H9 (cell line): ENCODE results near the gene PRCC. TPM values are rescaled to one million over a fixed set of nuclear protein-coding genes. Genes with fewer than 3 reads are reported as not detected.

Experiments
- DNase-seq: peaks from one replicate; pipeline ENCODE4 v3.0.0-alpha.2; 2017
- H2AFZ ChIP-seq: one replicate; pipeline ENCODE4 v1.6.1; 2013; ENCODE audit warnings: mild to moderate bottlenecking, low read length, control low read depth, moderate library complexity
- H2AK5ac ChIP-seq: 2 replicates; pipeline ENCODE4 v1.6.1; 2013; ENCODE audit warnings: low read length, control low read depth, mixed read lengths; ENCODE audit not compliant: insufficient read length
- H2BK120ac ChIP-seq: one replicate; pipeline ENCODE4 v1.6.1; 2013; ENCODE audit warnings: low read depth, mild to moderate bottlenecking, low read length, control low read depth, inconsistent platforms; ENCODE audit not compliant: poor library complexity, severe bottlenecking
- H2BK12ac ChIP-seq: 2 replicates; pipeline ENCODE4 v1.6.1; 2013; ENCODE audit warnings: low read length, control low read depth, mixed read lengths, low read depth; ENCODE audit not compliant: insufficient read length
- H2BK15ac ChIP-seq: 2 replicates; pipeline ENCODE4 v1.6.1; 2013; ENCODE audit warnings: low read depth, low read length, control low read depth
- H2BK20ac ChIP-seq: one replicate; pipeline ENCODE4 v1.6.1; 2013; ENCODE audit warnings: low read depth, mild to moderate bottlenecking, low read length, control low read depth, inconsistent platforms; ENCODE audit not compliant: poor library complexity, severe bottlenecking
- H2BK5ac ChIP-seq: 2 replicates; pipeline ENCODE4 v1.6.1; 2013; ENCODE audit warnings: low read length, control low read depth, mixed read lengths; ENCODE audit not compliant: insufficient read length
- H3K14ac ChIP-seq: 2 replicates; pipeline ENCODE4 v1.6.1; 2013; ENCODE audit warnings: low read length, control low read depth; ENCODE audit not compliant: insufficient read depth
- H3K18ac ChIP-seq: 2 replicates; pipeline ENCODE4 v1.6.1; 2013; ENCODE audit warnings: low read depth, mild to moderate bottlenecking, mixed read lengths, low read length, control low read depth; ENCODE audit not compliant: insufficient read length
- H3K23ac ChIP-seq: 2 replicates; pipeline ENCODE4 v1.6.1; 2013; ENCODE audit warnings: low read length, control low read depth, mixed read lengths, low read depth; ENCODE audit not compliant: insufficient read length
- H3K23me2 ChIP-seq: 2 replicates; pipeline ENCODE4 v1.6.1; 2013; ENCODE audit warnings: low read depth, mild to moderate bottlenecking, mixed read lengths, low read length, control low read depth; ENCODE audit not compliant: insufficient read length, poor library complexity, severe bottlenecking
- H3K27ac ChIP-seq: 2 replicates; pipeline ENCODE4 v1.5.1; 2013; ENCODE audit warnings: low read length, control low read depth, mixed read lengths, low read depth; ENCODE audit not compliant: insufficient read length
- H3K27me3 ChIP-seq: 2 replicates; pipeline ENCODE4 v1.6.1; 2013; ENCODE audit warnings: low read length, control low read depth, inconsistent platforms; ENCODE audit not compliant: insufficient read depth
- H3K4ac ChIP-seq: 2 replicates; pipeline ENCODE4 v1.6.1; 2013; ENCODE audit warnings: low read depth, mild to moderate bottlenecking, control low read depth, inconsistent platforms, low read length, moderate library complexity
- H3K4me1 ChIP-seq: 2 replicates; pipeline ENCODE4 v1.6.1; 2013; ENCODE audit warnings: low read length, control low read depth, inconsistent platforms; ENCODE audit not compliant: insufficient read depth
- H3K4me2 ChIP-seq: 2 replicates; pipeline ENCODE4 v1.6.1; 2013; ENCODE audit warnings: low read length, control low read depth, mixed read lengths; ENCODE audit not compliant: insufficient read length, insufficient read depth
- H3K56ac ChIP-seq: 2 replicates; pipeline ENCODE4 v1.6.1; 2013; ENCODE audit warnings: low read depth, mild to moderate bottlenecking, mixed read lengths, low read length, control low read depth; ENCODE audit not compliant: insufficient read length
- H3K79me1 ChIP-seq: 2 replicates; pipeline ENCODE4 v1.6.1; 2013; ENCODE audit warnings: low read depth, mild to moderate bottlenecking, moderate library complexity, low read length, control low read depth, inconsistent platforms; ENCODE audit not compliant: insufficient read depth, poor library complexity, severe bottlenecking
- H3K79me2 ChIP-seq: 2 replicates; pipeline ENCODE4 v1.6.1; 2013; ENCODE audit warnings: low read length, control low read depth, inconsistent platforms; ENCODE audit not compliant: insufficient read depth
- H3K9ac ChIP-seq: 2 replicates; pipeline ENCODE4 v1.6.1; 2013; ENCODE audit warnings: low read length, control low read depth, mixed read lengths; ENCODE audit not compliant: insufficient read length; ENCODE audit errors: extremely low read depth
- H3K9me3 ChIP-seq: one replicate; pipeline ENCODE4 v1.6.1; 2013; ENCODE audit warnings: low read depth, low read length, inconsistent platforms; ENCODE audit not compliant: control insufficient read depth
- H3T11ph ChIP-seq: one replicate; pipeline ENCODE4 v1.6.1; 2013; ENCODE audit warnings: mild to moderate bottlenecking, low read length, control low read depth, inconsistent platforms
- H4K20me1 ChIP-seq: one replicate; pipeline ENCODE4 v1.6.1; 2013; ENCODE audit not compliant: control insufficient read depth, insufficient read length, insufficient read depth
- H4K5ac ChIP-seq: 2 replicates; pipeline ENCODE4 v1.6.1; 2013; ENCODE audit warnings: low read depth, mild to moderate bottlenecking, mixed read lengths, low read length, control low read depth; ENCODE audit not compliant: insufficient read length
- H4K8ac ChIP-seq: replicated peaks from 2 replicates; pipeline ENCODE4 v1.6.1; 2013; ENCODE audit warnings: low read length, control low read depth, mixed read lengths, low read depth; ENCODE audit not compliant: insufficient read length
- H4K91ac ChIP-seq: 2 replicates; pipeline ENCODE4 v1.6.1; 2013; ENCODE audit warnings: low read depth, mild to moderate bottlenecking, moderate library complexity, mixed read lengths, low read length, control low read depth; ENCODE audit not compliant: insufficient read length
- H3K27ac Mint-ChIP-seq, 3 experiments: 2 replicates in 2 of 3; 3 replicates in 1 of 3; pipeline ENCODE4 v1.8.0; 2020 to 2021; ENCODE audit warnings: mixed read lengths in 3 of 3, mild to moderate bottlenecking in 1 of 3, moderate library complexity in 1 of 3
- H3K27me3 Mint-ChIP-seq: 2 replicates; pipeline ENCODE4 v1.8.0; 2021; ENCODE audit warnings: low read depth, mild to moderate bottlenecking, moderate library complexity, mixed read lengths
- H3K36me3 Mint-ChIP-seq, 3 experiments: 2 replicates in 2 of 3; 3 replicates in 1 of 3; pipeline ENCODE4 v1.8.0; 2020 to 2021; ENCODE audit warnings: low read depth in 3 of 3, mixed read lengths in 3 of 3; ENCODE audit not compliant: insufficient read depth in 1 of 3
- H3K4me1 Mint-ChIP-seq, 2 experiments: 2 replicates each; pipeline ENCODE4 v1.8.0; 2020; ENCODE audit warnings: mixed read lengths in 2 of 2
- H3K4me3 Mint-ChIP-seq, 2 experiments: 2 replicates in 1 of 2; 3 replicates in 1 of 2; pipeline ENCODE4 v1.8.0; 2020 to 2021; ENCODE audit warnings: mild to moderate bottlenecking in 2 of 2, mixed read lengths in 2 of 2, moderate library complexity in 1 of 2
- H3K9me3 Mint-ChIP-seq, 2 experiments: 2 replicates in 1 of 2; 3 replicates in 1 of 2; pipeline ENCODE4 v1.8.0; 2020; ENCODE audit warnings: mild to moderate bottlenecking in 2 of 2, mixed read lengths in 2 of 2, moderate library complexity in 1 of 2
- CTCF ChIP-seq: fragments of 200-600 bp; sonication (generic); conservative IDR thresholded peaks from 3 replicates; pipeline ENCODE4 v1.8.0; 2021; ENCODE audit warnings: antibody characterized with exemption, mild to moderate bottlenecking
- WGBS: extraction: QIAGEN DNeasy Blood & Tissue Kit; methylation state at CpG from one replicate; pipeline ENCODE4 v1.1.7; 2013; ENCODE audit warnings: missing lambda C conversion rate, low lambda C conversion rate, mixed read lengths; ENCODE audit not compliant: insufficient read length; ENCODE audit errors: extremely low coverage; 5-methylcytosine and 5-hydroxymethylcytosine counted together
- total RNA-seq: library from RNA; stranded (reverse); gene quantifications from 2 replicates; pipeline ENCODE4 v1.2.1, GENCODE V29; 2021

Gene PRCC
- total RNA-seq, 1 experiment from 2014 or later: 129 TPM

- Histone ChIP-seq H2BK20ac (no peak overlapping the region), H3K79me1 (peaks cover 6% of the 10 kb centered on the region), H3K18ac (no peak overlapping the region), H4K20me1 (peaks cover 2% of the 10 kb centered on the region), H3K9me3 (no peaks in the 10 kb centered on the region), H2BK12ac (no peak overlapping the region), H2BK120ac (no peak overlapping the region), H3K27ac (no peak overlapping the region), H4K8ac (no peak overlapping the region), H2AK5ac (no peak overlapping the region), H3K4me1 (no peaks in the 10 kb centered on the region), H4K5ac (no peak overlapping the region), H3K14ac (no peak overlapping the region), H3K23ac (no peak overlapping the region), H2AFZ (no peak overlapping the region), H3K4ac (no peak overlapping the region), H3K56ac (no peak overlapping the region), H3K23me2 (no peaks in the 10 kb centered on the region), H2BK15ac (no peak overlapping the region), H3K79me2 (peaks cover 4% of the 10 kb centered on the region; the same call in 1 of the 2 replicates), H3K9ac (no peak overlapping the region), H4K91ac (no peak overlapping the region), H3K4me2 (no peak overlapping the region), H2BK5ac (no peak overlapping the region), H3K27me3 (no peaks in the 10 kb centered on the region), H3T11ph (no peak overlapping the region)
- Mint-ChIP-seq H3K4me1 (no peaks in the 10 kb centered on the region), H3K4me3 (no peak overlapping the region; a peak in 1 of 5 replicates), H3K27me3 (no peaks in the 10 kb centered on the region), H3K36me3 (peaks cover 29 to 72% (median 69%) of the 10 kb centered on the region in 3 experiments; a peak in 6 of 7 replicates), H3K27ac (no peak overlapping the region), H3K9me3 (no peaks in the 10 kb centered on the region)
- DNase-seq: no peak
- no CpG with 5 or more reads among the region's 6 CpGs for WGBS
- TF ChIP-seq CTCF: no peak
Measured at GRCh38 chr1:156785458-156785857, 18.1 kb downstream of the PRCC start.
